ENCODE data around the gene IFNA10.
"Not testable (repeated sequence)": the region's sequence is repeated elsewhere in the genome, so short reads cannot be mapped to it uniquely, and the experiment has no call there.

IFNA10 gene

GRCh38 chr9:21207043-21207442 is at the start of gene IFNA10:
TSS of gene IFNA10 (minus strand) at chr9:21207143. CDS start at chr9:21207097, 46 bp downstream.
- not testable (repeated sequence) for DNase-seq (ENCODE audit: low spot score); FAIRE-seq

- DNase-seq (ENCODE audit: low spot score): no peak
- FAIRE-seq: no peak
Measured at GRCh38 chr9:21255538-21256212, 48.7 kb upstream of the IFNA10 start.

DNA sequence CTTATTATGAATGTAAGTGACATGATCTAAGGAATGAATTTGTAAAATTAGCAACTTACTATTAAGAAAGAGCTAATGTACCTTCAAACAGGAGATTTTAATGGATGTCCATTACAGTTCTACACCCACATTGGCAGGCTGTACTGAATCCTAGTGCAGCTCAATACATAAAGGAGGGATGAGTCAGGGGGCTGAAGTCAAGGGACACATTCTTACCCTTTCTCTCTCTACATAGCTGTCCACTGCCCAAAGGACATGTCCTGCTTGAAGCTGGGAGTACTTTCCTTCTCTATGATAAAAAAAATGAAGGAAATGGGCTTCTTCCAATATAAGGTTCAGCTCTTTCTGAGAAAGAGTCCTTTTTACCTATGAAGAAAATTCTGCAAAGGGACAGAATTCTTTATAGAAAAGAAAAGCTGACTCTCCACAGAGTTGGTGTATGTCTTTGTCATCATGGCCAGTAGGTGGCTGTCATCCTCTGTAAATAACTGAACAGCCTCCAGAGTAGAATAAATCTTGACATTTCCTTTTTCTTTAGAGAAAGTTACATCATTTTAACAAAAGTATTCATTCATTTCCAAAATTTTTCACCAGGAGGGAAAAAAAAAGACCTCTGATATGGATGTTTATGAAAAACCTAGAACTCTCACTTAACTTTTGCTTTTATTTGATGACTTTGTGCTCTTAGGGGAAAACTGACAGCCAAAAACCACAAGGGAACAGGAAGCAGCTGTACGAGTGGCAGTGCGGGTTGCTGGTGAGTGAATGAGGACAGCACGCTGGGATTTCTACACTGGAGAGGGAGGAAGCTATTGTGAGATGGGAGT is 46.0 kb upstream of the IFNA10 start:
- DNase-seq (ENCODE audit: low spot score) (peak; percentile 33), FAIRE-seq (no peak)

- DNase-seq (ENCODE audit: low spot score): no peak
- no peak for FAIRE-seq
Measured at GRCh38 chr9:21251638-21252037, 44.7 kb upstream of the IFNA10 start.

DNA sequence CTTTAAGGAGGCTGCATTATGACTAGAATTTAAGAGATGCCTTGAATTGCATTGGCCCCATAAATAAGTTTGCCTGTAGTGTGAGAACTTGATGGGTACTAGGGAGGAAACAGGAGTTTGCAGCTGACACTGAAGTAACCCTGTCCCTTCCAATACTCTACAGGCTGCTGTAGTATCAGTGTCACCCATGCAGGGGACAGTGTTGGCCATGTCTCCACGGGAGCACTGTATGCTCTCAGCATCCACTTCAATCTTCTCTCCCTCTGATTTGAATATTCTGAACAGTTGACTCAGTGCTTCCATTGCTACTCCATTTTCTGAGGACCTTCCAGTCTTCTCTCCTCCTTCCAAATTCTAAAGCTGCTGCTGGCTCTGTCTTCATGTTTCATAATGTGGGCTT is 44.2 kb upstream of the IFNA10 start:
- no peak for DNase-seq (ENCODE audit: low spot score)
- FAIRE-seq: no peak

GRCh38 chr9:21244836-21245235 is 37.9 kb upstream of the IFNA10 start:
- FAIRE-seq: no peak
- no peak for DNase-seq (ENCODE audit: low spot score)

DNA sequence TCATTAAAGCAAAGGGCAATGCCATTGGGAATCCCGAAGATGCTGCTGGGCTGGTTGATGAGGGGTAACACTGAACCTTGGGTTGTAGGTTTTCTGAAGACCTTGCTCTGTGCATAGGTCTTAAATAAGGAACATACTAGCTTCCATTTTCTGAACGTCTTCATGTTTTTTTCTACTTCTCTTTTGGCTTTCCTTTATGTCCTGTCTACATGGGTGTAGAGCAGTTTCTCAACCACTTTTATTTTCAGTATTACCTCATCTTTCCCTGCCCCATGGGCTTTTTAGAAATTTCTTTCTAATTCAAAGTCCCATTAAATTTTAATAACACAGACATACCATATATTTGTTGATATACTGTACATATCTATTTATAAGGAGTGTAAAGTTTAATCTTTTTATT is 33.0 kb upstream of the IFNA10 start, which contains the start of gene IFNA14:
TSS of gene IFNA14 (minus strand) at position 95 of the 400 bp plus-strand sequence. CDS start at position 25, 70 bp downstream.
- no peak for FAIRE-seq
- no peak for DNase-seq (ENCODE audit: low spot score)

- not testable (repeated sequence) for FAIRE-seq; DNase-seq (ENCODE audit: low spot score)
Measured at GRCh38 chr9:21236360-21236714, 29.4 kb upstream of the IFNA10 start.

GRCh38 chr9:21235468-21236359 is 28.8 kb upstream of the IFNA10 start:
- FAIRE-seq: not testable (repeated sequence)
- peak; percentile 20 for DNase-seq (ENCODE audit: low spot score)

GRCh38 chr9:21234153-21234687 is 27.3 kb upstream of the IFNA10 start:
- DNase-seq (ENCODE audit: low spot score) (no peak), FAIRE-seq (no peak)

- DNase-seq (ENCODE audit: low spot score) (no peak), FAIRE-seq (no peak)
Measured at GRCh38 chr9:21233258-21233657, 26.3 kb upstream of the IFNA10 start.

DNA sequence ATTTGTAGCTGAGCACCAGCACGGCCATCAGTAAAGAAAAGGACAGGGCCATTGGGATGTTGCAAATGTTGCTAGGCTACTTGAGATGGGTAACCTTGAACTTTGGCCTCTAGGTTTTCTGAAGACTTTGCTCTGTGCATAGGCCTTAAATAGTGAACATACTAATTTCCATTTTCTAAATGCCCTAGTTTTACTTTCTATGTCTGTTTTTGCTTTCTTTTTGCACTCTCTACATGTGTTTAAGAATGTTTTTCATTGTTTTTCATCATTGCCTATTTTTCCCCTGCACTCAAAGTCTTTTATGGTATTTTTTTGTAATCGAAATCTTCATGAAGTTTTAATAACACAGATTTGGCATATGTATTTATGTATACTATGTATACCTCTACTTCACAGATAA is 21.2 kb upstream of the IFNA10 start, which contains the start of gene IFNA17:
TSS of gene IFNA17 (minus strand) at position 101 of the 400 bp plus-strand sequence. CDS start at position 52, 49 bp downstream.
- DNase-seq (ENCODE audit: low spot score) (no peak), FAIRE-seq (no peak)

DNA sequence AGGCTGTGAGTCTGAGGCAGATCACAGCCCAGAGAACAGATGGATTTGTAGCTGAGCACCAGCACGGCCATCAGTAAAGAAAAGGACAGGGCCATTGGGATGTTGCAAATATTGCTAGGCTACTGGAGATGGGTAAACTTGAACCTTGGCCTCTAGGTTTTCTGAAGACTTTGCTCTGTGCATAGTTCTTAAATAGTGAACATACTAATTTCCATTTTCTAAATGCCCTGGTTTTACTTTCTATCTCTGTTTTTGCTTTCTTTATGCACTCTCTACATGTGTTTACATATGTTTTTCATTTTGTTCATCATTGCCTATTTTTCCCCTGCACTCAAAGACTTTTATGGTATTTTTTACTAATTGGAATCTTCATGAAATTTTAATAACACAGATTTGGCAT is 10.3 kb upstream of the IFNA10 start, which contains the start of gene IFNA16:
TSS of gene IFNA16 (minus strand) at position 101 of the 400 bp plus-strand sequence. CDS start at position 95, 6 bp downstream.
- not testable (repeated sequence) for DNase-seq (ENCODE audit: low spot score); FAIRE-seq

DNA sequence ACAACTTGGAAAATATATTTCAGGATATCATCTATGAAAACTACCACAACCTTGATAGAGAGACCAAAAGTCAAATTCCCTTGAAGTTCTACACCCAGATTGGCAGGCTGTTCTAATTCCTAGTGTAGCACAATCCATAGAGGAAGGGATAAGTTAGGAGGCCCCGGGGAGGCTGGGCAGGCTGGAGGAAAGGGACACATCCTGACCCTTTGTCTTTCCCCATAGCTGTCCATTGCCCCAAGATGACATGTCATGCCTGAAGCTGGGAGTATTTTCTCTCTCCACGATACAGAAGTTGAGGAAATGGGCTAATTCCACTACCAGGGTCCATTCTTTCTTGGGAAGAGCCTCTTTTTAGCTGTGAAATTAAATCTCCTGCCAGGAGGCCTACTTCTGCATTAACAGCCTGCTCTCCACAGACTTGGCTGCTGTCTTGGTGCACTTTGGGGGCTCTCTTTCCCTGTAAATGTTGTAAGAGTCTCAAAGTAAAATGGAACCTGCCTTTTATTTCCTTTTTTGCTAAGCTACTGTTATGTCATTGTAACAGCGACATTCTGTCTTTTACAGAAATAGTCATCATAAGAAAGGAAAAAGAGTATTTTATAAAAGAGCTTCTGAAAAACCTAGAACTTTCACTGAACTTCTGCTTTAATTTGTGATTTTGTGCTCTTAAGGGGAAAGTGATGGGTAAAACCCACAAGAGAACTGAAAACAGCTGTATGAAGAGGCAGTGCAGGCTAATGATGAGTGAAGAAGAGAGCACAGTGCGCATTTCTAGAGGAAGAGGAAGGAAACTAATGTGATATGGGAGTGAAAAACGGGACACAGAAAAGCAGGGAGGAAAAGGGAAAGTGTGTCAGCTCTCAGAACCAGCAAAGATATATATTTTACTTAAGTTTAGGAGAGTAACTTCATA is 6.7 kb upstream of the IFNA10 start:
- FAIRE-seq: not testable (repeated sequence)
- peak; percentile 3 for DNase-seq (ENCODE audit: low spot score)

GRCh38 chr9:21212160-21212559 is 5.2 kb upstream of the IFNA10 start:
- not testable (repeated sequence) for FAIRE-seq; DNase-seq (ENCODE audit: low spot score)

DNA sequence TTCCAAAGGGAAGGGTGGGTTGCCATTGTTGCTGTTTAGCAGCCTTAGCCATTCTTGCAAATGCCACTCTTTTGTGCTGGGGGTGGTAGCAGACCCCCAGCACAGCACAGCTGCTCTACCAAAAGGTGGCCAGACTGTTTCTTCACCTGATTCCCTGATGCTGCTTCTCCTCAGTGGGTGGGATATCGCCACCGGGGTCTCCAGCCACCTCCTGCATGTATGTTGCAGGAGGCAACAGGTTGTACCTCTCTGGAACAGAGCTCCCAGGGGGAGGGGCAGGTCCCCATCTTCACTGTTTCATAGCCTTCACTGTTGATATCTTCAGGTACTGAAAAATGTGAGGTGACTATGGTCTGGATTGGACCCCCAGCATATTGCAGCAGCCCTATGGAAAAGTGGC is 3.8 kb upstream of the IFNA10 start:
- not testable (repeated sequence) for FAIRE-seq

GRCh38 chr9:21210311-21210710 is 3.4 kb upstream of the IFNA10 start:
- DNase-seq (ENCODE audit: low spot score) (no peak), FAIRE-seq (no peak)

More for the DNA sequence above, 3.8 kb upstream of the IFNA10 start:
- not testable (repeated sequence) for DNase-seq (ENCODE audit: low spot score)

DNA sequence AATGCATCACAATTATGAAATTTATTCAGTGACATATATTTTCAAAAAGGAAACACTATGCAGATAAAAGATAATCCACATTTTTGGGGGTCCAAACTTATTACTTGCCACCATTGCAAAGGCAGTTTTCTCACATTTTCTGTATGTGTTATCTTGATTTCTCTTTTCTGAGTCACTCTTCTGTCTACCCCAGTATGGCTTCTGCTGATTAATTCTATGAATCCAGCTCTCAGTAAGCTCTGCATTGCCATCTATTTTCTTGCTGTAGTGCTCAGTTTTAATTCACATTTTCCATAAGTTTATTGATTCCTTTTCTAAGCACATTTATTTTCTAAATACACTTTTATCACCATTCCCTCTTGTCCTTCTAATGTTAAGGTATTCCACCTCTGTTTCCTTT is 1.7 kb downstream of the IFNA10 start:
- FAIRE-seq (no peak), DNase-seq (ENCODE audit: low spot score) (no peak)

GRCh38 chr9:21202105-21202504 is 4.8 kb downstream of the IFNA10 start, which contains the start of gene IFNA7:
TSS of gene IFNA7 (minus strand) at chr9:21202205. CDS start at chr9:21202165, 40 bp downstream.
- not testable (repeated sequence) for FAIRE-seq; DNase-seq (ENCODE audit: low spot score)
